AG10803 (cell line): ENCODE measurements around the gene LCE5A.

Experiments
- DNase-seq: peaks from one replicate; pipeline ENCODE4 v3.0.0; 2010; ENCODE audit warnings: low read depth
- H3K4me3 ChIP-seq: 2 replicates; pipeline ENCODE4 v1.5.1; 2011; ENCODE audit warnings: mild to moderate bottlenecking, low read length, control low read depth
- CTCF ChIP-seq: conservative IDR thresholded peaks from 2 replicates; pipeline ENCODE4 v1.5.1; 2011; ENCODE audit warnings: mild to moderate bottlenecking, low read length, control low read depth, inconsistent platforms

The LCE5A gene

GRCh38 chr1:152501704-152502103 lies 8.9 kb upstream of the LCE5A start:
- H3K4me3 ChIP-seq = no peak overlapping the region
- DNase-seq = peak; percentile 25
- TF ChIP-seq CTCF = no peak

GRCh38 chr1:152502496-152503180 lies 8.0 kb upstream of the LCE5A start:
- DNase-seq = peak; percentile 75
- H3K4me3 ChIP-seq = no peak overlapping the region

GRCh38 chr1:152505083-152505482 lies 5.5 kb upstream of the LCE5A start:
- no peak for DNase-seq
- no peak overlapping the region for H3K4me3 ChIP-seq
- TF ChIP-seq CTCF = no peak

More at GRCh38 chr1:152502496-152503180, 8.0 kb upstream of the LCE5A start:
- no peak for TF ChIP-seq CTCF

- H3K4me3 ChIP-seq = no peak overlapping the region
- no peak for TF ChIP-seq CTCF
- DNase-seq = no peak
Observed at GRCh38 chr1:152506899-152507498, 3.6 kb upstream of the LCE5A start.

GRCh38 chr1:152511596-152511995 lies 993 bp downstream of the LCE5A start:
- no peak for TF ChIP-seq CTCF
- no peak for DNase-seq
- H3K4me3 ChIP-seq = no peak overlapping the region

- TF ChIP-seq CTCF = no peak
- no peak overlapping the region for H3K4me3 ChIP-seq
Observed at GRCh38 chr1:152513081-152513480, 2.5 kb downstream of the LCE5A start.

More at GRCh38 chr1:152513081-152513480, 2.5 kb downstream of the LCE5A start:
- DNase-seq = no peak
